ENCODE data around the gene TMEM132D.

The TMEM132D gene

GRCh38 chr12:129938089-129938488, 34.3 kb upstream of the TMEM132D start:
- Histone ChIP-seq H2AFZ (ENCODE audit: low read depth, low read length, severe bottlenecking) (no peak overlapping the region), H3K9me2 (replicated peaks; ENCODE audit: insufficient read depth, low read length) (no peaks in the 10 kb centered on the region), H3K27ac (ENCODE audit: low read depth, low read length) (no peak overlapping the region), H3K36me3 (ENCODE audit: low read length) (no peaks in the 10 kb centered on the region), H3K4me2 (ENCODE audit: low read depth, low read length, poor library complexity, severe bottlenecking) (no peak overlapping the region), H3K4me3 (ENCODE audit: insufficient read depth, low read length, poor library complexity, severe bottlenecking) (no peak overlapping the region), H3F3A (ENCODE audit: insufficient read depth) (no peaks in the 10 kb centered on the region), H4K20me1 (ENCODE audit: low read depth, low read length) (no peaks in the 10 kb centered on the region), H3K9ac (ENCODE audit: low read length) (no peak overlapping the region), H3K79me2 (ENCODE audit: insufficient read depth, low read length) (no peaks in the 10 kb centered on the region), H3K9me3 (ENCODE audit: insufficient read depth, low read length) (no peaks in the 10 kb centered on the region), H3K27me3 (ENCODE audit: low read length) (no peaks in the 10 kb centered on the region)
- no peak for TF ChIP-seq CTCF (IDR thresholded peaks at IDR 0.05; ENCODE audit: insufficient read depth, low read length, poor library complexity, severe bottlenecking)
- no peak for TF ChIP-seq EZH2phosphoT487 (conservative IDR thresholded peaks at IDR 0.05; ENCODE audit: low read length)

GRCh38 chr12:129937426-129937825, 33.6 kb upstream of the TMEM132D start:
- Histone ChIP-seq H3K9me2 (replicated peaks; ENCODE audit: insufficient read depth, low read length) (no peaks in the 10 kb centered on the region), H3K9ac (ENCODE audit: low read length) (no peak overlapping the region), H3K79me2 (ENCODE audit: insufficient read depth, low read length) (no peaks in the 10 kb centered on the region), H3K4me2 (ENCODE audit: low read depth, low read length, poor library complexity, severe bottlenecking) (no peak overlapping the region), H3K27ac (ENCODE audit: low read depth, low read length) (no peak overlapping the region), H3K36me3 (ENCODE audit: low read length) (no peaks in the 10 kb centered on the region), H3K9me3 (ENCODE audit: insufficient read depth, low read length) (no peaks in the 10 kb centered on the region), H3K4me3 (ENCODE audit: insufficient read depth, low read length, poor library complexity, severe bottlenecking) (no peak overlapping the region), H3K27me3 (ENCODE audit: low read length) (no peaks in the 10 kb centered on the region), H2AFZ (ENCODE audit: low read depth, low read length, severe bottlenecking) (no peak overlapping the region), H3F3A (ENCODE audit: insufficient read depth) (no peaks in the 10 kb centered on the region), H4K20me1 (ENCODE audit: low read depth, low read length) (no peaks in the 10 kb centered on the region)
- TF ChIP-seq EZH2phosphoT487 (conservative IDR thresholded peaks at IDR 0.05; ENCODE audit: low read length) (no peak), CTCF (IDR thresholded peaks at IDR 0.05; ENCODE audit: insufficient read depth, low read length, poor library complexity, severe bottlenecking) (no peak)

GRCh38 chr12:129928643-129929042, 24.8 kb upstream of the TMEM132D start:
- Histone ChIP-seq H3K9ac (ENCODE audit: low read length) (no peak overlapping the region), H3K27me3 (ENCODE audit: low read length) (no peaks in the 10 kb centered on the region), H3K79me2 (ENCODE audit: insufficient read depth, low read length) (no peaks in the 10 kb centered on the region), H3K36me3 (ENCODE audit: low read length) (no peaks in the 10 kb centered on the region), H3K9me3 (ENCODE audit: insufficient read depth, low read length) (no peaks in the 10 kb centered on the region), H4K20me1 (ENCODE audit: low read depth, low read length) (no peaks in the 10 kb centered on the region), H3F3A (ENCODE audit: insufficient read depth) (no peaks in the 10 kb centered on the region), H3K9me2 (replicated peaks; ENCODE audit: insufficient read depth, low read length) (no peaks in the 10 kb centered on the region), H3K4me2 (ENCODE audit: low read depth, low read length, poor library complexity, severe bottlenecking) (no peak overlapping the region), H2AFZ (ENCODE audit: low read depth, low read length, severe bottlenecking) (no peak overlapping the region), H3K27ac (ENCODE audit: low read depth, low read length) (no peak overlapping the region), H3K4me3 (ENCODE audit: insufficient read depth, low read length, poor library complexity, severe bottlenecking) (no peak overlapping the region)
- TF ChIP-seq CTCF (IDR thresholded peaks at IDR 0.05; ENCODE audit: insufficient read depth, low read length, poor library complexity, severe bottlenecking) (no peak), EZH2phosphoT487 (conservative IDR thresholded peaks at IDR 0.05; ENCODE audit: low read length) (no peak)

Data from SU-DHL-6 (cell line).